HepG2 (cell line): ENCODE data around the gene FGFR1OP2. TPM values are rescaled to one million over a fixed set of nuclear protein-coding genes. Genes with fewer than 3 reads are reported as not detected.

Source experiments
- AGO2 ChIP-seq: fragments of 200-400 bp; formaldehyde crosslinking; optimal IDR thresholded peaks from 2 replicates; pipeline ENCODE3; 2017; ENCODE audit warnings: mild to moderate bottlenecking, low read depth, low read length, moderate library complexity
- HNF1A ChIP-seq, 2 experiments: sonication (generic) in 1 of 2; formaldehyde crosslinking in 1 of 2; IDR thresholded peaks; 2 replicates each; pipeline versions ENCODE4 v1.4.0 to v1.6.1; 2016 to 2020; ENCODE audit warnings: borderline replicate concordance in 1 of 2, low read depth in 1 of 2, mild to moderate bottlenecking in 1 of 2, missing genetic modification reagents in 1 of 2
- KLF12 ChIP-seq: sonication (generic); formaldehyde crosslinking; IDR thresholded peaks from 2 replicates; pipeline ENCODE4 v1.4.0; 2020; ENCODE audit warnings: missing genetic modification reagents, borderline replicate concordance
- KLF15 ChIP-seq: sonication (generic); formaldehyde crosslinking; IDR thresholded peaks from 2 replicates; pipeline ENCODE4 v1.8.1; 2023; ENCODE audit warnings: borderline replicate concordance, mild to moderate bottlenecking, inconsistent platforms, missing genetic modification reagents, mixed read lengths
- MYPOP ChIP-seq: sonication (generic); formaldehyde crosslinking; IDR thresholded peaks from 2 replicates; pipeline ENCODE4 v1.8.1; 2023; ENCODE audit warnings: mild to moderate bottlenecking, moderate library complexity, missing genetic modification reagents
- NFE2L2 ChIP-seq: fragments of 150-350 bp; IDR thresholded peaks from 2 replicates; pipeline ENCODE4 v1.6.1; 2014; ENCODE audit warnings: low read length
- PHF5A ChIP-seq: IDR thresholded peaks from one replicate; pipeline ENCODE4 v1.6.1; 2018; ENCODE audit warnings: low read depth, missing genetic modification reagents; ENCODE audit not compliant: unreplicated experiment
- SATB2 ChIP-seq: sonication (generic); formaldehyde crosslinking; IDR thresholded peaks from 2 replicates; pipeline ENCODE4 v1.5.0; 2020; ENCODE audit warnings: missing genetic modification reagents
- SP1 ChIP-seq, 2 experiments: fragments of 450-650 bp in 1 of 2; sonication (generic) in 1 of 2; formaldehyde crosslinking in 1 of 2; IDR thresholded peaks; 2 replicates each; pipeline versions ENCODE4 v1.4.0 to v1.6.1; 2016 to 2020; ENCODE audit warnings: missing genetic modification reagents in 1 of 2
- ZFP82 ChIP-seq: sonication (generic); formaldehyde crosslinking; IDR thresholded peaks from 2 replicates; pipeline ENCODE4 v1.5.1; 2020; ENCODE audit warnings: mild to moderate bottlenecking, missing genetic modification reagents, borderline replicate concordance
- ZNF350 ChIP-seq: sonication (generic); formaldehyde crosslinking; IDR thresholded peaks from 2 replicates; pipeline ENCODE4 v1.4.0; 2020; ENCODE audit warnings: mild to moderate bottlenecking, low read depth, missing genetic modification reagents, borderline replicate concordance
- ZNF562 ChIP-seq: sonication (generic); formaldehyde crosslinking; IDR thresholded peaks from 2 replicates; pipeline ENCODE4 v1.8.0; 2022; ENCODE audit warnings: missing genetic modification reagents, borderline replicate concordance
- polyA plus RNA-seq, 8 experiments: library from polyadenylated mRNA; depleted of rRNA in 3 of 8; stranded (reverse) in 7 of 8; unstranded in 1 of 8; fragments of >200 nt; fragmentation: Illumina TruSeq in 4 of 8; extraction: Trizol in 4 of 8; gene quantifications; 2 replicates each; pipeline versions ENCODE4 v1.2.1 to v1.2.3, GENCODE V29; 2011 to 2016; ENCODE audit warnings: low read depth in 4 of 8, missing spikeins in 1 of 8, mixed read lengths in 1 of 8; ENCODE audit not compliant: insufficient read depth in 1 of 8
- total RNA-seq, 5 experiments: library from RNA; depleted of rRNA; stranded (reverse); fragments of >200 nt; fragmentation: Illumina TruSeq; extraction: Trizol; gene quantifications; 2 replicates each; pipeline ENCODE4 v1.2.3, GENCODE V29; 2016; ENCODE audit warnings: low read depth in 1 of 5
- TF ChIP-seq, protein P1 (sequence below): sonication (generic); formaldehyde crosslinking; IDR thresholded peaks from 2 replicates; pipeline ENCODE4 v1.5.0; 2020; ENCODE audit warnings: mild to moderate bottlenecking, low read depth, missing genetic modification reagents, borderline replicate concordance
- TF ChIP-seq, protein P2 (sequence below): IDR thresholded peaks from 2 replicates; pipeline ENCODE4 v1.6.1; 2016; ENCODE audit warnings: missing genetic modification reagents, missing compliant biosample characterization
- TF ChIP-seq, protein P3 (sequence below): IDR thresholded peaks from 2 replicates; pipeline ENCODE4 v1.6.1; 2016; ENCODE audit warnings: low read depth, missing genetic modification reagents, missing compliant biosample characterization

Gene FGFR1OP2
- total and polyA plus RNA-seq, 2 of the 13 experiments (the other 11 are each of a cell fraction or from before 2014, with no cell fraction given), result 18.3 to 38.1 TPM

- TF ChIP-seq HNF1A (IDR thresholded peaks at IDR 0.05; ENCODE audit: low read depth) (no peak), HNF1A (CRISPR knock-in tag; IDR thresholded peaks at IDR 0.05; ENCODE audit: borderline replicate concordance) (peak; percentile 64; the same call in 1 of the 2 replicates), SATB2 (no peak), AGO2 (peak; percentile 56), SP1 (IDR thresholded peaks at IDR 0.05) (no peak), SP1 (CRISPR knock-in tag; IDR thresholded peaks at IDR 0.05) (peak; percentile 41; the same call in 1 of the 2 replicates), KLF12 (CRISPR knock-in tag) (no peak), KLF15 (CRISPR knock-in tag) (peak; percentile 84; the same call in 1 of the 2 replicates), NFE2L2 (no peak), ZNF562 (CRISPR knock-in tag) (no peak), PHF5A (CRISPR knock-in tag) (no peak), ZNF350 (CRISPR knock-in tag) (peak; percentile 74; the same call in 1 of the 2 replicates), MYPOP (CRISPR knock-in tag) (peak; percentile 85; the same call in 1 of the 2 replicates), ZFP82 (peak; percentile 45; the same call in 1 of the 2 replicates)
- TF ChIP-seq, protein P1, sequence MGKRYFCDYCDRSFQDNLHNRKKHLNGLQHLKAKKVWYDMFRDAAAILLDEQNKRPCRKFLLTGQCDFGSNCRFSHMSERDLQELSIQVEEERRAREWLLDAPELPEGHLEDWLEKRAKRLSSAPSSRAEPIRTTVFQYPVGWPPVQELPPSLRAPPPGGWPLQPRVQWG (CRISPR knock-in tag), result no peak
- TF ChIP-seq, protein P2, sequence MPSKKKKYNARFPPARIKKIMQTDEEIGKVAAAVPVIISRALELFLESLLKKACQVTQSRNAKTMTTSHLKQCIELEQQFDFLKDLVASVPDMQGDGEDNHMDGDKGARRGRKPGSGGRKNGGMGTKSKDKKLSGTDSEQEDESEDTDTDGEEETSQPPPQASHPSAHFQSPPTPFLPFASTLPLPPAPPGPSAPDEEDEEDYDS (CRISPR knock-in tag), result peak; percentile 59; the same call in 1 of the 2 replicates
- TF ChIP-seq, protein P3, sequence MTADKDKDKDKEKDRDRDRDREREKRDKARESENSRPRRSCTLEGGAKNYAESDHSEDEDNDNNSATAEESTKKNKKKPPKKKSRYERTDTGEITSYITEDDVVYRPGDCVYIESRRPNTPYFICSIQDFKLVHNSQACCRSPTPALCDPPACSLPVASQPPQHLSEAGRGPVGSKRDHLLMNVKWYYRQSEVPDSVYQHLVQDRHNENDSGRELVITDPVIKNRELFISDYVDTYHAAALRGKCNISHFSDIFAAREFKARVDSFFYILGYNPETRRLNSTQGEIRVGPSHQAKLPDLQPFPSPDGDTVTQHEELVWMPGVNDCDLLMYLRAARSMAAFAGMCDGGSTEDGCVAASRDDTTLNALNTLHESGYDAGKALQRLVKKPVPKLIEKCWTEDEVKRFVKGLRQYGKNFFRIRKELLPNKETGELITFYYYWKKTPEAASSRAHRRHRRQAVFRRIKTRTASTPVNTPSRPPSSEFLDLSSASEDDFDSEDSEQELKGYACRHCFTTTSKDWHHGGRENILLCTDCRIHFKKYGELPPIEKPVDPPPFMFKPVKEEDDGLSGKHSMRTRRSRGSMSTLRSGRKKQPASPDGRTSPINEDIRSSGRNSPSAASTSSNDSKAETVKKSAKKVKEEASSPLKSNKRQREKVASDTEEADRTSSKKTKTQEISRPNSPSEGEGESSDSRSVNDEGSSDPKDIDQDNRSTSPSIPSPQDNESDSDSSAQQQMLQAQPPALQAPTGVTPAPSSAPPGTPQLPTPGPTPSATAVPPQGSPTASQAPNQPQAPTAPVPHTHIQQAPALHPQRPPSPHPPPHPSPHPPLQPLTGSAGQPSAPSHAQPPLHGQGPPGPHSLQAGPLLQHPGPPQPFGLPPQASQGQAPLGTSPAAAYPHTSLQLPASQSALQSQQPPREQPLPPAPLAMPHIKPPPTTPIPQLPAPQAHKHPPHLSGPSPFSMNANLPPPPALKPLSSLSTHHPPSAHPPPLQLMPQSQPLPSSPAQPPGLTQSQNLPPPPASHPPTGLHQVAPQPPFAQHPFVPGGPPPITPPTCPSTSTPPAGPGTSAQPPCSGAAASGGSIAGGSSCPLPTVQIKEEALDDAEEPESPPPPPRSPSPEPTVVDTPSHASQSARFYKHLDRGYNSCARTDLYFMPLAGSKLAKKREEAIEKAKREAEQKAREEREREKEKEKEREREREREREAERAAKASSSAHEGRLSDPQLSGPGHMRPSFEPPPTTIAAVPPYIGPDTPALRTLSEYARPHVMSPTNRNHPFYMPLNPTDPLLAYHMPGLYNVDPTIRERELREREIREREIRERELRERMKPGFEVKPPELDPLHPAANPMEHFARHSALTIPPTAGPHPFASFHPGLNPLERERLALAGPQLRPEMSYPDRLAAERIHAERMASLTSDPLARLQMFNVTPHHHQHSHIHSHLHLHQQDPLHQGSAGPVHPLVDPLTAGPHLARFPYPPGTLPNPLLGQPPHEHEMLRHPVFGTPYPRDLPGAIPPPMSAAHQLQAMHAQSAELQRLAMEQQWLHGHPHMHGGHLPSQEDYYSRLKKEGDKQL (CRISPR knock-in tag), result no peak
Measured at GRCh38 chr12:26937863-26938700, at the start of gene FGFR1OP2, which contains the start of gene INTS13 (continued).
